Measurements from ENCODE around the gene TMCC2. TPM values are rescaled to one million over a fixed set of nuclear protein-coding genes. Genes with fewer than 3 reads are reported as not detected.
A peak's percentile ranks its signal among the peaks of the same experiment; 100 is the strongest.

The TMCC2 gene
- total and polyA plus RNA-seq, 2 of the 4 experiments (the other 2 are of a cell fraction) = 2.0 to 4.2 TPM

DNA sequence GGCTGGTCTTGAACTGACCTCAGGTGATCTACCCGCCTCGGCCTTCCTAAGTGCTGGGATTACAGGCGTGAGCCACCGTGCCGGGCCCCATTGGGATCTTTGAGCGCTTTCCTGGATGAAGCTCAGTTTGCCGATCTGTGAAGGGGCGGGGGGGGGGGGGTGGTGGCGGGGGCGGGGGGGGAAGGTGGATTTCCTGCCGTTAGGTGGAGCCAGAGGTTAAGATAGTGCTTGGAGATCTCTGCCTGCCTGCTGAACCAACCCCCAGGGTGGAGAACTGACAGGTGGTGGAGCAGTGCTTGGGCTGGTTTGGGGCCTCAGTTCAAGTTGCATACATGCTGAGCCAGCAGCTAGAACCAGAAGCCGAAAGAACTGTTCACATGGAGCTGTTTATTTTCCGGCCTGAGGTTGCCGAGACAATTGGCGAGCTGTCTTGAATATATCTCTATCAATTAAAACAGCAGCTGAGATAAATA, 1.7 kb downstream of the TMCC2 start:
- Histone ChIP-seq H3K79me1 (ENCODE audit: low read depth in 1 of 2, low read length in 2 of 2) (no peaks in the 10 kb centered on the region; a peak in 1 of 4 replicates), H4K8ac (ENCODE audit: low read depth in 2 of 2, low read length in 2 of 2) (no peak overlapping the region), H3K9me1 (ENCODE audit: insufficient read depth, low read length) (peaks cover 8% of the 10 kb centered on the region; the same call in 1 of the 2 replicates), H4K5ac (ENCODE audit: low read depth, low read length) (no peak overlapping the region), H3K9ac (ENCODE audit: low read depth, low read length) (no peak overlapping the region), H3K27me3 (ENCODE audit: control insufficient read depth, insufficient read depth, low read length) (no peaks in the 10 kb centered on the region), H3K14ac (replicated peaks; ENCODE audit: low read depth, low read length) (no peak overlapping the region), H3K9me3 (ENCODE audit: control insufficient read depth, insufficient read depth, low read length) (no peaks in the 10 kb centered on the region), H3K56ac (ENCODE audit: extremely low read depth, insufficient read depth, low read length) (no peak overlapping the region), H3K18ac (ENCODE audit: low read depth, low read length) (no peak overlapping the region), H3K4me3 (ENCODE audit: insufficient read depth, low read depth, low read length) (peak overlapping the region; percentile 90; the same call in 1 of the 2 replicates), H2AFZ (replicated peaks; ENCODE audit: low read length, poor library complexity) (peak overlapping the region; percentile 60), H4K20me1 (ENCODE audit: insufficient read depth, low read length) (no peaks in the 10 kb centered on the region; the same call in 1 of the 2 replicates), H4K91ac (ENCODE audit: insufficient read depth, low read depth, low read length) (no peak overlapping the region), H2BK120ac (ENCODE audit: low read depth, low read length) (no peak overlapping the region), H2BK5ac (ENCODE audit: low read depth, low read length, poor library complexity, severe bottlenecking) (no peak overlapping the region), H3K4ac (ENCODE audit: low read depth, low read length) (no peak overlapping the region; the same call in 1 of the 2 replicates), H2AK5ac (ENCODE audit: low read depth, low read length) (no peak overlapping the region), H3K4me2 (ENCODE audit: low read depth, low read length) (peak overlapping the region; percentile 63; the same call in 1 of the 2 replicates), H3K23ac (ENCODE audit: low read depth, low read length) (no peak overlapping the region), H2BK15ac (ENCODE audit: low read depth, low read length) (no peak overlapping the region), H2BK20ac (ENCODE audit: low read depth, low read length) (no peak overlapping the region), H3K4me1 (ENCODE audit: control insufficient read depth, insufficient read depth, low read length) (peaks cover 14% of the 10 kb centered on the region), H3K27ac (ENCODE audit: insufficient read depth, low read length) (no peak overlapping the region), H3K36me3 (ENCODE audit: control insufficient read depth, insufficient read depth, low read length) (no peaks in the 10 kb centered on the region), H2AK9ac (replicated peaks; ENCODE audit: low read depth, low read length, poor library complexity) (no peak overlapping the region)
- ATAC-seq (ENCODE audit: low read depth) (peak; percentile 40), DNase-seq (peak; percentile 57)
- in situ Hi-C loops (cut with MboI; ENCODE audit: low sequenced_read_pairs) = no loop called here
- POLR2A ChIA-PET (ENCODE audit: unreplicated experiment) = interaction anchor here (0.6 kb wide), 1 partner anchor 15 kb away, joined by 3 read pairs; no protein-coding TSS in a partner anchor
- peak; percentile 22; the same call in 1 of the 2 replicates for TF ChIP-seq MAFK (IDR thresholded peaks at IDR 0.05; ENCODE audit: low read depth, low read length)
- peak; percentile 33 for TF ChIP-seq RAD21 (IDR thresholded peaks at IDR 0.05; ENCODE audit: low read length)
- TF ChIP-seq, protein P1, sequence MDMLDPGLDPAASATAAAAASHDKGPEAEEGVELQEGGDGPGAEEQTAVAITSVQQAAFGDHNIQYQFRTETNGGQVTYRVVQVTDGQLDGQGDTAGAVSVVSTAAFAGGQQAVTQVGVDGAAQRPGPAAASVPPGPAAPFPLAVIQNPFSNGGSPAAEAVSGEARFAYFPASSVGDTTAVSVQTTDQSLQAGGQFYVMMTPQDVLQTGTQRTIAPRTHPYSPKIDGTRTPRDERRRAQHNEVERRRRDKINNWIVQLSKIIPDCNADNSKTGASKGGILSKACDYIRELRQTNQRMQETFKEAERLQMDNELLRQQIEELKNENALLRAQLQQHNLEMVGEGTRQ (IDR thresholded peaks at IDR 0.05; ENCODE audit: low read depth, low read length) = no peak
- TF ChIP-seq SMC3 (IDR thresholded peaks at IDR 0.05; ENCODE audit: low read depth, low read length) = no peak
- TF ChIP-seq BHLHE40 (IDR thresholded peaks at IDR 0.05; ENCODE audit: low read depth, low read length) = no peak
- TF ChIP-seq MXI1 (IDR thresholded peaks at IDR 0.05; ENCODE audit: borderline replicate concordance, low read depth, low read length) = no peak
- TF ChIP-seq NFE2L2 (IDR thresholded peaks at IDR 0.05; ENCODE audit: low read depth, low read length) = no peak
- TF ChIP-seq RFX5 (IDR thresholded peaks at IDR 0.05; ENCODE audit: low read depth, low read length) = no peak
- TF ChIP-seq CEBPB (IDR thresholded peaks at IDR 0.05; ENCODE audit: low read depth, low read length) = no peak
- TF ChIP-seq POLR2A (IDR thresholded peaks at IDR 0.05; ENCODE audit: low read depth, low read length) = no peak
- TF ChIP-seq CHD1 (IDR thresholded peaks at IDR 0.05; ENCODE audit: low read depth, low read length) = no peak
- TF ChIP-seq MAZ (IDR thresholded peaks at IDR 0.05; ENCODE audit: borderline replicate concordance, low read depth, low read length) = no peak
- TF ChIP-seq, protein P2, sequence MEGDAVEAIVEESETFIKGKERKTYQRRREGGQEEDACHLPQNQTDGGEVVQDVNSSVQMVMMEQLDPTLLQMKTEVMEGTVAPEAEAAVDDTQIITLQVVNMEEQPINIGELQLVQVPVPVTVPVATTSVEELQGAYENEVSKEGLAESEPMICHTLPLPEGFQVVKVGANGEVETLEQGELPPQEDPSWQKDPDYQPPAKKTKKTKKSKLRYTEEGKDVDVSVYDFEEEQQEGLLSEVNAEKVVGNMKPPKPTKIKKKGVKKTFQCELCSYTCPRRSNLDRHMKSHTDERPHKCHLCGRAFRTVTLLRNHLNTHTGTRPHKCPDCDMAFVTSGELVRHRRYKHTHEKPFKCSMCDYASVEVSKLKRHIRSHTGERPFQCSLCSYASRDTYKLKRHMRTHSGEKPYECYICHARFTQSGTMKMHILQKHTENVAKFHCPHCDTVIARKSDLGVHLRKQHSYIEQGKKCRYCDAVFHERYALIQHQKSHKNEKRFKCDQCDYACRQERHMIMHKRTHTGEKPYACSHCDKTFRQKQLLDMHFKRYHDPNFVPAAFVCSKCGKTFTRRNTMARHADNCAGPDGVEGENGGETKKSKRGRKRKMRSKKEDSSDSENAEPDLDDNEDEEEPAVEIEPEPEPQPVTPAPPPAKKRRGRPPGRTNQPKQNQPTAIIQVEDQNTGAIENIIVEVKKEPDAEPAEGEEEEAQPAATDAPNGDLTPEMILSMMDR (conservative IDR thresholded peaks at IDR 0.05; ENCODE audit: low read depth, low read length) = peak; percentile 27; the same call in 1 of the 2 replicates
- TF ChIP-seq FOS (IDR thresholded peaks at IDR 0.05; ENCODE audit: low read depth, low read length) = no peak
- TF ChIP-seq, protein P3, sequence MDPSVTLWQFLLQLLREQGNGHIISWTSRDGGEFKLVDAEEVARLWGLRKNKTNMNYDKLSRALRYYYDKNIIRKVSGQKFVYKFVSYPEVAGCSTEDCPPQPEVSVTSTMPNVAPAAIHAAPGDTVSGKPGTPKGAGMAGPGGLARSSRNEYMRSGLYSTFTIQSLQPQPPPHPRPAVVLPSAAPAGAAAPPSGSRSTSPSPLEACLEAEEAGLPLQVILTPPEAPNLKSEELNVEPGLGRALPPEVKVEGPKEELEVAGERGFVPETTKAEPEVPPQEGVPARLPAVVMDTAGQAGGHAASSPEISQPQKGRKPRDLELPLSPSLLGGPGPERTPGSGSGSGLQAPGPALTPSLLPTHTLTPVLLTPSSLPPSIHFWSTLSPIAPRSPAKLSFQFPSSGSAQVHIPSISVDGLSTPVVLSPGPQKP (IDR thresholded peaks at IDR 0.05; ENCODE audit: borderline replicate concordance, low read depth, low read length) = no peak
- no peak for TF ChIP-seq RCOR1 (IDR thresholded peaks at IDR 0.05; ENCODE audit: insufficient replicate concordance, low read length)
- no TSS peak for BruUV-seq (replicated peaks)
- dilution Hi-C loops (cut with HindIII; ENCODE audit: low sequenced_read_pairs, unreplicated experiment) = no loop called here
- CTCF ChIA-PET = interaction anchor here (0.8 to 2.9 kb wide), 7 partner anchors 17 to 96 kb away, joined by 3 to 29 read pairs (median 5); no protein-coding TSS in a partner anchor
- intact Hi-C loops (cut with micrococcal nuclease) = loop anchor here (2.0 to 5.0 kb wide), 2 partner anchors 27 to 87 kb away; no protein-coding TSS in a partner anchor
- 10% methylated on average over 2 of the region's 15 CpGs; no CpG with 5 or more reads in 1 of the 2 experiments for WGBS, 2 experiments (ENCODE audit: extremely low coverage in 2 of 2, insufficient read length in 1 of 2)
